ENCODE measurements around the gene SIGLEC1.

DNA sequence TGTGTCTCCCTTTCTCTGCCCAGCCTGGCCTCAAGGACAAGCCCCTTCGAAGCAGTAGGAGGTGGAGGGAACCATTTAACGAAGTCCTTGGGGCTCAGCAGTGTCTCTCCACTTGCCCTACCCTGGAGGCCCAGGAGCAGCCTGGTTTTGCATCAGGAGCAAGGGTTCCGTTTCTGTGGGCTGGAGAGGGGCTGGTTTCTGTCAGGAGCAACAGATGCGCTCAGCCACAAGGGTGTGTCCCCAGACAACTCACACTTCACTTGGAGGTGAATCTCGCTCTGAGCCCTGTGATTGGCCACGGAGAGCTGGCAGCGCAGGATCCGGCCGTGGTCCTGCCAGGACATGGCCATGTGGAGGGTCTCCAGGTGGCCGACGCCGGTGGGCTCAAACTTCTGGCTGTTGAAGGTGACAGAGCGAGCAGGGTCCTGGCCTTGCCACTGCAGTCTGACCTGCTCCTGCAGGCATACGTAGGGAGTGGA is 6.9 kb downstream of the SIGLEC1 start:
- TF ChIP-seq, protein P1, sequence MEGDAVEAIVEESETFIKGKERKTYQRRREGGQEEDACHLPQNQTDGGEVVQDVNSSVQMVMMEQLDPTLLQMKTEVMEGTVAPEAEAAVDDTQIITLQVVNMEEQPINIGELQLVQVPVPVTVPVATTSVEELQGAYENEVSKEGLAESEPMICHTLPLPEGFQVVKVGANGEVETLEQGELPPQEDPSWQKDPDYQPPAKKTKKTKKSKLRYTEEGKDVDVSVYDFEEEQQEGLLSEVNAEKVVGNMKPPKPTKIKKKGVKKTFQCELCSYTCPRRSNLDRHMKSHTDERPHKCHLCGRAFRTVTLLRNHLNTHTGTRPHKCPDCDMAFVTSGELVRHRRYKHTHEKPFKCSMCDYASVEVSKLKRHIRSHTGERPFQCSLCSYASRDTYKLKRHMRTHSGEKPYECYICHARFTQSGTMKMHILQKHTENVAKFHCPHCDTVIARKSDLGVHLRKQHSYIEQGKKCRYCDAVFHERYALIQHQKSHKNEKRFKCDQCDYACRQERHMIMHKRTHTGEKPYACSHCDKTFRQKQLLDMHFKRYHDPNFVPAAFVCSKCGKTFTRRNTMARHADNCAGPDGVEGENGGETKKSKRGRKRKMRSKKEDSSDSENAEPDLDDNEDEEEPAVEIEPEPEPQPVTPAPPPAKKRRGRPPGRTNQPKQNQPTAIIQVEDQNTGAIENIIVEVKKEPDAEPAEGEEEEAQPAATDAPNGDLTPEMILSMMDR (IDR thresholded peaks at IDR 0.05), result no peak
- no peak for TF ChIP-seq POLR2AphosphoS5 (IDR thresholded peaks at IDR 0.05)
